Inferior parietal cortex (tissue), 1 donor: ENCODE data around the gene PITPNB.

Experiments used
- DNase-seq: peaks from one replicate; pipeline ENCODE4 v3.0.0-alpha.2; 2016; ENCODE audit errors: extremely low spot score

Gene PITPNB

GRCh38 chr22:27880778-27881394 lies 38.2 kb downstream of the PITPNB start:
- DNase-seq, result peak; percentile 96

GRCh38 chr22:27879923-27880322 lies 39.1 kb downstream of the PITPNB start:
- no peak for DNase-seq

- DNase-seq, result no peak
These were observed 40.5 kb downstream of the PITPNB start for GRCh38 chr22:27878541-27878940.

- no peak for DNase-seq
These were observed 41.6 kb downstream of the PITPNB start for GRCh38 chr22:27877501-27877900.

- no peak for DNase-seq
These were observed 42.4 kb downstream of the PITPNB start for GRCh38 chr22:27876684-27877083.

GRCh38 chr22:27875951-27876350 lies 43.1 kb downstream of the PITPNB start:
- DNase-seq, result no peak

- no peak for DNase-seq
These were observed 44.3 kb downstream of the PITPNB start for GRCh38 chr22:27874764-27875163.

GRCh38 chr22:27874185-27874584 lies 44.9 kb downstream of the PITPNB start:
- DNase-seq, result no peak

- DNase-seq, result no peak
These were observed 45.6 kb downstream of the PITPNB start for GRCh38 chr22:27873472-27873871.

- no peak for DNase-seq
These were observed 46.6 kb downstream of the PITPNB start for GRCh38 chr22:27872488-27872887.

GRCh38 chr22:27871306-27872014 lies 47.6 kb downstream of the PITPNB start:
- no peak for DNase-seq

GRCh38 chr22:27870234-27871191 lies 48.5 kb downstream of the PITPNB start:
- DNase-seq, result no peak

GRCh38 chr22:27868732-27869282 lies 50.2 kb downstream of the PITPNB start:
- no peak for DNase-seq

GRCh38 chr22:27867953-27868731 lies 50.9 kb downstream of the PITPNB start:
- DNase-seq, result no peak

GRCh38 chr22:27867085-27867952 lies 51.7 kb downstream of the PITPNB start:
- DNase-seq, result no peak

GRCh38 chr22:27866135-27867084 lies 52.6 kb downstream of the PITPNB start:
- DNase-seq, result no peak

GRCh38 chr22:27865496-27865895 lies 53.6 kb downstream of the PITPNB start:
- DNase-seq, result no peak

- DNase-seq, result no peak
These were observed 55.5 kb downstream of the PITPNB start for GRCh38 chr22:27863556-27863955.

GRCh38 chr22:27863001-27863400 lies 56.1 kb downstream of the PITPNB start:
- no peak for DNase-seq
